ENCODE measurements around the gene LBR. TPM values are rescaled to one million over a fixed set of nuclear protein-coding genes. Genes with fewer than 3 reads are reported as not detected.

Gene LBR
- total RNA-seq, 1 experiment from 2014 or later: 60.9 TPM

GRCh38 chr1:225430301-225430700, 2.5 kb upstream of the LBR start:
- Mint-ChIP-seq H3K36me3 (ENCODE audit: insufficient read depth in 1 of 3, low read depth in 3 of 3) (peaks cover 2 to 10% (median 5%) of the 10 kb centered on the region in 3 experiments; a peak in 6 of 7 replicates), H3K4me1 (peaks cover 27 to 29% of the 10 kb centered on the region in 2 experiments), H3K27me3 (ENCODE audit: low read depth) (peaks cover 25% of the 10 kb centered on the region), H3K9me3 (peaks cover 16 to 17% of the 10 kb centered on the region in 2 experiments), H3K27ac (no peak overlapping the region), H3K4me3 (no peak overlapping the region)
- H4K20me1 ChIP-seq (ENCODE audit: control insufficient read depth, insufficient read depth, insufficient read length): no peaks in the 10 kb centered on the region
- H3K23me2 ChIP-seq (ENCODE audit: insufficient read length, low read depth, low read length, poor library complexity, severe bottlenecking): peaks cover 16% of the 10 kb centered on the region
- H3K18ac ChIP-seq (ENCODE audit: insufficient read length, low read depth, low read length): no peak overlapping the region
- H4K5ac ChIP-seq (ENCODE audit: insufficient read length, low read depth, low read length): no peak overlapping the region
- no peak overlapping the region for H3K27ac ChIP-seq (ENCODE audit: insufficient read length, low read depth, low read length)
- no CpG with 5 or more reads among the region's 7 CpGs for WGBS (ENCODE audit: extremely low coverage, insufficient read length, low lambda C conversion rate)
- TF ChIP-seq CTCF (conservative IDR thresholded peaks at IDR 0.05): no peak
- H3K23ac ChIP-seq (ENCODE audit: insufficient read length, low read depth, low read length): no peak overlapping the region
- H2BK20ac ChIP-seq (ENCODE audit: low read depth, low read length, poor library complexity, severe bottlenecking): no peak overlapping the region
- no peak overlapping the region for H4K91ac ChIP-seq (ENCODE audit: insufficient read length, low read depth, low read length)
- H3K4me1 ChIP-seq (ENCODE audit: insufficient read depth, low read length): peaks cover 4% of the 10 kb centered on the region; the same call in 1 of the 2 replicates
- no peak overlapping the region for H3K14ac ChIP-seq (ENCODE audit: insufficient read depth, low read length)
- H3K4me2 ChIP-seq (ENCODE audit: insufficient read depth, insufficient read length, low read length): no peak overlapping the region
- H3K56ac ChIP-seq (ENCODE audit: insufficient read length, low read depth, low read length): no peak overlapping the region
- no peak overlapping the region for H2BK5ac ChIP-seq (ENCODE audit: insufficient read length, low read length)
- H3K9me3 ChIP-seq (ENCODE audit: control insufficient read depth, low read depth, low read length): no peaks in the 10 kb centered on the region
- no peak overlapping the region for H2BK12ac ChIP-seq (ENCODE audit: insufficient read length, low read depth, low read length)
- no peak for DNase-seq
- peaks cover 16% of the 10 kb centered on the region; the same call in 1 of the 2 replicates for H3K79me2 ChIP-seq (ENCODE audit: insufficient read depth, low read length)
- H2AFZ ChIP-seq (ENCODE audit: low read length): no peak overlapping the region
- H3K9ac ChIP-seq (ENCODE audit: extremely low read depth, insufficient read length, low read length): no peak overlapping the region
- no peak overlapping the region for H2BK15ac ChIP-seq (ENCODE audit: low read depth, low read length)
- no peaks in the 10 kb centered on the region for H3K27me3 ChIP-seq (ENCODE audit: insufficient read depth, low read length)
- no peak overlapping the region for H3T11ph ChIP-seq (ENCODE audit: low read length)
- H2AK5ac ChIP-seq (ENCODE audit: insufficient read length, low read length): no peak overlapping the region
- H3K4ac ChIP-seq (ENCODE audit: low read depth, low read length): no peak overlapping the region
- no peak overlapping the region for H4K8ac ChIP-seq (replicated peaks; ENCODE audit: insufficient read length, low read depth, low read length)
- no peak overlapping the region for H2BK120ac ChIP-seq (ENCODE audit: low read depth, low read length, poor library complexity, severe bottlenecking)
- H3K79me1 ChIP-seq (ENCODE audit: insufficient read depth, low read depth, low read length, poor library complexity, severe bottlenecking): no peaks in the 10 kb centered on the region
